ENCODE measurements around the gene OAF.
A peak's percentile ranks its signal among the peaks of the same experiment; 100 is the strongest.

The OAF gene

DNA sequence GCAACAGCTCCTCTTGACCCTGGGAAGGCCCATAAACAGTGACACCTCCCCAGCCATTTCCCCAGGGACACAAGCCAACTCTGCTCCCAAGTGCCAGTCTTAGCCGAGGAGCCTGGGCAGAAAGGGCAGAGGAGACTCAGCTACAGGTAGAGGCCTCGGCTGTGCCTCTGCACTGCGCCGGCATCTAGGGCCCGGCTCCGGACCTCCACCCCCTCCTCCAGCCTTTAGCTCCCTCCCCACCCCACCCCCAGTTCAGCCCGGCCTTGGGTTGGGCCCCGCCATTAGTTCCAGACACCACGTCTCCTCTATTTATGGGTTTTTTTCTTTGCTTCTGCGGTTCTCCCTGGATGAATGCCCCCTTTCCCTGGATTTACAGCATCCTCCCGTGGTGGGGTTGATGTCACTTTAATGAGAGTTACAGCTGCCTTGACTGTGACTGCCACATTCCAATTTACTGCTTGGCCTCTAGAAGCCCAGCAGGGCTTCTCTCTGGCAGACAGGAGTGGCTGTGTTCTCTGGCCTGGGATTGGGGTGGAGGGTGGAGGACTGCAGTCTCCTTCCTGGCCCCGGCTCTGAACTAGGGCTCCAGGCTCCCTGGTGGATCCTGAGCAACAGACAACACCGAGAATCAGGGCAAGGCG lies 13.5 kb upstream of the OAF start:
- Histone ChIP-seq H3K36me3 (replicated peaks in 1 of 2; ENCODE audit: control insufficient read depth in 2 of 2, insufficient read depth in 2 of 2, low read length in 2 of 2) (no peaks in the 10 kb centered on the region), H3K4me3 (ENCODE audit: low read length in 2 of 2) (no peak overlapping the region), H3K14ac (ENCODE audit: low read length) (no peak overlapping the region), H3K4ac (ENCODE audit: low read length) (no peak overlapping the region), H4K91ac (ENCODE audit: low read depth, low read length, poor library complexity) (no peak overlapping the region), H3K4me1 (ENCODE audit: control insufficient read depth in 2 of 2, insufficient read depth in 1 of 2, low read depth in 1 of 2, low read length in 2 of 2) (peaks cover 15% of the 10 kb centered on the region in 2 donors), H3K18ac (ENCODE audit: low read length) (no peak overlapping the region), H3K27me3 (ENCODE audit: control insufficient read depth in 3 of 3, insufficient read depth in 3 of 3, low read depth in 1 of 3, low read length in 3 of 3) (peaks cover 0 to 32% (median 17%) of the 10 kb centered on the region in 3 experiments), H3K23ac (ENCODE audit: low read depth, low read length, poor library complexity) (no peak overlapping the region), H2AFZ (ENCODE audit: low read length) (peak overlapping the region; percentile 49), H2BK5ac (ENCODE audit: low read length) (no peak overlapping the region), H2AK5ac (ENCODE audit: low read depth, low read length) (no peak overlapping the region), H4K8ac (ENCODE audit: low read depth, low read length) (no peak overlapping the region), H3K27ac (replicated peaks; ENCODE audit: low read length) (no peak overlapping the region), H3K9ac (ENCODE audit: low read depth, low read length, poor library complexity) (no peak overlapping the region), H3K79me1 (ENCODE audit: low read depth, low read length) (no peaks in the 10 kb centered on the region), H2BK15ac (ENCODE audit: low read length) (no peak overlapping the region), H3K4me2 (ENCODE audit: insufficient read depth, low read length, poor library complexity, severe bottlenecking) (no peak overlapping the region), H2BK12ac (ENCODE audit: low read length) (no peak overlapping the region), H3K9me3 (replicated peaks in 1 of 2; ENCODE audit: control insufficient read depth in 2 of 2, insufficient read depth in 1 of 2, low read depth in 1 of 2, low read length in 2 of 2) (no peaks in the 10 kb centered on the region), H2BK120ac (ENCODE audit: low read depth, low read length) (no peak overlapping the region)
- DNase-seq (ENCODE audit: low spot score) = no peak
- WGBS, 2 donors (ENCODE audit: extremely low coverage in 2 of 2, insufficient read length in 2 of 2, insufficient replicate concordance in 1 of 2) = no CpG with 5 or more reads among the region's 14 CpGs

DNA sequence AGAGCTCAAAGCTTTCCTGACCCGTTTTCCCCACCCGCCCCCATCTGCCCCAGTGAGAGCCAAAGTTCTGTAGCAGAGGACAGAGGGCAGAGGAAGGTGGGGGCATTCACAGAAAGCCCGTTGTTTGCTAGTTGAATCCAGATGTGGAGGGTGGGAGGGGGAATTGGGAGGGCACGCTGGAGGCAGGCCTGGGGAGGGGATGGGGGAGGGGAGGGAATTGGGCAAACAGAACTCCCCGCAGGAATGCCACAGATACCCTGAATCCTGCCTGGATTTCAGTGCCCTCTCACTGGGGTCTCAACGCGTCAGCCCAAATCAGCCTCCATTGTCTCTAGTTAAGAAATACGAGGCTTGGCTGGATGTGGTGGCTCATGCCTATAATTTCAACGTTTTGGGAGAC lies 12.9 kb upstream of the OAF start:
- Histone ChIP-seq H3K79me1 (ENCODE audit: low read depth, low read length) (no peaks in the 10 kb centered on the region), H3K4me3 (ENCODE audit: low read length in 2 of 2) (no peak overlapping the region), H2BK12ac (ENCODE audit: low read length) (no peak overlapping the region), H2AFZ (ENCODE audit: low read length) (no peak overlapping the region), H3K4me1 (ENCODE audit: control insufficient read depth in 2 of 2, insufficient read depth in 1 of 2, low read depth in 1 of 2, low read length in 2 of 2) (peaks cover 15% of the 10 kb centered on the region in 2 donors), H2BK5ac (ENCODE audit: low read length) (no peak overlapping the region), H3K4ac (ENCODE audit: low read length) (no peak overlapping the region), H3K27ac (replicated peaks; ENCODE audit: low read length) (no peak overlapping the region), H3K18ac (ENCODE audit: low read length) (no peak overlapping the region), H2BK15ac (ENCODE audit: low read length) (no peak overlapping the region), H4K8ac (ENCODE audit: low read depth, low read length) (no peak overlapping the region), H2AK5ac (ENCODE audit: low read depth, low read length) (no peak overlapping the region), H3K9ac (ENCODE audit: low read depth, low read length, poor library complexity) (no peak overlapping the region), H3K9me3 (replicated peaks in 1 of 2; ENCODE audit: control insufficient read depth in 2 of 2, insufficient read depth in 1 of 2, low read depth in 1 of 2, low read length in 2 of 2) (no peaks in the 10 kb centered on the region), H4K91ac (ENCODE audit: low read depth, low read length, poor library complexity) (no peak overlapping the region), H3K27me3 (ENCODE audit: control insufficient read depth in 3 of 3, insufficient read depth in 3 of 3, low read depth in 1 of 3, low read length in 3 of 3) (peaks cover 0 to 32% (median 17%) of the 10 kb centered on the region in 3 experiments), H3K14ac (ENCODE audit: low read length) (no peak overlapping the region), H2BK120ac (ENCODE audit: low read depth, low read length) (no peak overlapping the region), H3K23ac (ENCODE audit: low read depth, low read length, poor library complexity) (no peak overlapping the region), H3K36me3 (replicated peaks in 1 of 2; ENCODE audit: control insufficient read depth in 2 of 2, insufficient read depth in 2 of 2, low read length in 2 of 2) (no peaks in the 10 kb centered on the region), H3K4me2 (ENCODE audit: insufficient read depth, low read length, poor library complexity, severe bottlenecking) (no peak overlapping the region)
- no peak for DNase-seq (ENCODE audit: low spot score)
- WGBS, 2 donors (ENCODE audit: extremely low coverage in 2 of 2, insufficient read length in 2 of 2, insufficient replicate concordance in 1 of 2) = no CpG with 5 or more reads among the region's 9 CpGs

DNA sequence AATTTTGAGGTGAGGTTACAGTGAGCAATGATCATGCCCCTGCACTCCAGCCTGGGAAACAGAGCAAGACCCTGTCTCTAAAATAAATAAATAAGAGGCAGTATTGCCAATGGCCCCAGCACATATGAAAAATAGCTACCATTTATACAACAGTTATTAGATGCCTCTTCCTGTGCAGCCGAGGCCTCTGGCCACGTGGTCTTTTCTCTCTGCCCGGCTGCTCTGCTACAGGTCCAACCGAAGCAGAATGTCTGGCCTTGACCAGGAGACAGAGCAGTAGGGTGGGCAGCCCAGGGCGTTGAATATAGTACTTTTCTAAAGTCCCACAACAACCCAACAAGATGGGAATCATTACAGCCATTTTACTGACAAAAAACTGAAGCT lies 12.4 kb upstream of the OAF start:
- Histone ChIP-seq H2AK5ac (ENCODE audit: low read depth, low read length) (no peak overlapping the region), H3K4me1 (ENCODE audit: control insufficient read depth in 2 of 2, insufficient read depth in 1 of 2, low read depth in 1 of 2, low read length in 2 of 2) (peaks cover 15% of the 10 kb centered on the region in 2 donors), H3K4me2 (ENCODE audit: insufficient read depth, low read length, poor library complexity, severe bottlenecking) (no peak overlapping the region), H3K23ac (ENCODE audit: low read depth, low read length, poor library complexity) (no peak overlapping the region), H3K14ac (ENCODE audit: low read length) (no peak overlapping the region), H3K4me3 (ENCODE audit: low read length in 2 of 2) (no peak overlapping the region), H3K9ac (ENCODE audit: low read depth, low read length, poor library complexity) (no peak overlapping the region), H3K79me1 (ENCODE audit: low read depth, low read length) (no peaks in the 10 kb centered on the region), H3K27me3 (ENCODE audit: control insufficient read depth in 3 of 3, insufficient read depth in 3 of 3, low read depth in 1 of 3, low read length in 3 of 3) (peaks cover 0 to 32% (median 17%) of the 10 kb centered on the region in 3 experiments), H4K91ac (ENCODE audit: low read depth, low read length, poor library complexity) (no peak overlapping the region), H3K18ac (ENCODE audit: low read length) (no peak overlapping the region), H2BK120ac (ENCODE audit: low read depth, low read length) (no peak overlapping the region), H2BK12ac (ENCODE audit: low read length) (no peak overlapping the region), H2BK5ac (ENCODE audit: low read length) (no peak overlapping the region), H3K27ac (replicated peaks; ENCODE audit: low read length) (no peak overlapping the region), H3K4ac (ENCODE audit: low read length) (no peak overlapping the region), H2AFZ (ENCODE audit: low read length) (no peak overlapping the region), H2BK15ac (ENCODE audit: low read length) (no peak overlapping the region), H3K9me3 (replicated peaks in 1 of 2; ENCODE audit: control insufficient read depth in 2 of 2, insufficient read depth in 1 of 2, low read depth in 1 of 2, low read length in 2 of 2) (no peaks in the 10 kb centered on the region), H3K36me3 (replicated peaks in 1 of 2; ENCODE audit: control insufficient read depth in 2 of 2, insufficient read depth in 2 of 2, low read length in 2 of 2) (no peaks in the 10 kb centered on the region), H4K8ac (ENCODE audit: low read depth, low read length) (no peak overlapping the region)
- WGBS, 2 donors (ENCODE audit: extremely low coverage in 2 of 2, insufficient read length in 2 of 2, insufficient replicate concordance in 1 of 2) = no CpG with 5 or more reads among the region's 5 CpGs
- DNase-seq (ENCODE audit: low spot score) = no peak

DNA sequence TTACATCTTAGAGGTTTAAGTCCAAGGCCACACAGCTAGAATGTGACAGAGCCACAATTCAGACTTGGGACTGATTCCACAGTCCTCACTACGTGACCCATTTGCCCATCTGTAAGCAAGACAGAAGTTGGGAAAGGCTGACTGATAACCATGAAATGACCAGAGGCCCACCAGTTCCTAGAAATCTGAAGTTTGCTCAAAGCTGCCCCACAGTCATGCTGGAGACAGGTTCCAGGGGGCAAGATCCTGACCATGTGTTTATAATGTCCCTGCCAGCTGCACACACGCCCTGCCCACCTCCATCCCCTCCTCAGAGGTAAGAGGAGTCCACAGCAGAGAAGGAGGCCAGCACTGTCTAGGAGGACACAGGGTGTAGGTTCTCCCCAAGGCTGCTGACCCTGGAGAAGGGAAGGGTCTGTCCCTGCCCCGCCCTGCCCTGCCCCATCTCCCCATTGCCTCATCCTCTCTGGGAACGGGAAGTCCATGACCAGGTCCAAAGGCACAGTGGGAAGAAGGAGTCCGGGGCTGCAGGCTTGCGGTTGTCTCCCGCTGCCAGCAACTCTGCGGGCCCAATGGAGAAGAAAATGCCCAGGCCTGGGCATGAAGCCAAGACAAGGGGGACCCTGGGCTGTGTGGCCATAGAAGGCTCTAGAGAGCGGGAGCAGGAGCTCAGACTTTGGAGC lies 11.9 kb upstream of the OAF start:
- Histone ChIP-seq H3K27ac (replicated peaks; ENCODE audit: low read length) (no peak overlapping the region), H3K14ac (ENCODE audit: low read length) (no peak overlapping the region), H3K79me1 (ENCODE audit: low read depth, low read length) (no peaks in the 10 kb centered on the region), H3K18ac (ENCODE audit: low read length) (peak overlapping the region; percentile 55), H2BK5ac (ENCODE audit: low read length) (no peak overlapping the region), H3K27me3 (ENCODE audit: control insufficient read depth in 3 of 3, insufficient read depth in 3 of 3, low read depth in 1 of 3, low read length in 3 of 3) (peaks cover 0 to 32% (median 15%) of the 10 kb centered on the region in 3 experiments), H4K91ac (ENCODE audit: low read depth, low read length, poor library complexity) (no peak overlapping the region), H2BK120ac (ENCODE audit: low read depth, low read length) (no peak overlapping the region), H2BK12ac (ENCODE audit: low read length) (no peak overlapping the region), H3K4ac (ENCODE audit: low read length) (no peak overlapping the region), H3K4me2 (ENCODE audit: insufficient read depth, low read length, poor library complexity, severe bottlenecking) (no peak overlapping the region), H3K36me3 (replicated peaks in 1 of 2; ENCODE audit: control insufficient read depth in 2 of 2, insufficient read depth in 2 of 2, low read length in 2 of 2) (no peaks in the 10 kb centered on the region), H2BK15ac (ENCODE audit: low read length) (peak overlapping the region; percentile 88), H3K4me3 (ENCODE audit: low read length in 2 of 2) (no peak overlapping the region), H2AK5ac (ENCODE audit: low read depth, low read length) (peak overlapping the region; percentile 71), H3K4me1 (ENCODE audit: control insufficient read depth in 2 of 2, insufficient read depth in 1 of 2, low read depth in 1 of 2, low read length in 2 of 2) (peaks cover 15% of the 10 kb centered on the region in 2 donors), H3K23ac (ENCODE audit: low read depth, low read length, poor library complexity) (peak overlapping the region; percentile 4), H2AFZ (ENCODE audit: low read length) (no peak overlapping the region), H3K9ac (ENCODE audit: low read depth, low read length, poor library complexity) (no peak overlapping the region), H4K8ac (ENCODE audit: low read depth, low read length) (no peak overlapping the region), H3K9me3 (replicated peaks in 1 of 2; ENCODE audit: control insufficient read depth in 2 of 2, insufficient read depth in 1 of 2, low read depth in 1 of 2, low read length in 2 of 2) (no peaks in the 10 kb centered on the region)
- DNase-seq (ENCODE audit: low spot score) = no peak
- WGBS, 2 donors (ENCODE audit: extremely low coverage in 2 of 2, insufficient read length in 2 of 2, insufficient replicate concordance in 1 of 2) = no CpG with 5 or more reads among the region's 9 CpGs
